ENCODE results near the gene TTC7B.

TTC7B gene, protein sequence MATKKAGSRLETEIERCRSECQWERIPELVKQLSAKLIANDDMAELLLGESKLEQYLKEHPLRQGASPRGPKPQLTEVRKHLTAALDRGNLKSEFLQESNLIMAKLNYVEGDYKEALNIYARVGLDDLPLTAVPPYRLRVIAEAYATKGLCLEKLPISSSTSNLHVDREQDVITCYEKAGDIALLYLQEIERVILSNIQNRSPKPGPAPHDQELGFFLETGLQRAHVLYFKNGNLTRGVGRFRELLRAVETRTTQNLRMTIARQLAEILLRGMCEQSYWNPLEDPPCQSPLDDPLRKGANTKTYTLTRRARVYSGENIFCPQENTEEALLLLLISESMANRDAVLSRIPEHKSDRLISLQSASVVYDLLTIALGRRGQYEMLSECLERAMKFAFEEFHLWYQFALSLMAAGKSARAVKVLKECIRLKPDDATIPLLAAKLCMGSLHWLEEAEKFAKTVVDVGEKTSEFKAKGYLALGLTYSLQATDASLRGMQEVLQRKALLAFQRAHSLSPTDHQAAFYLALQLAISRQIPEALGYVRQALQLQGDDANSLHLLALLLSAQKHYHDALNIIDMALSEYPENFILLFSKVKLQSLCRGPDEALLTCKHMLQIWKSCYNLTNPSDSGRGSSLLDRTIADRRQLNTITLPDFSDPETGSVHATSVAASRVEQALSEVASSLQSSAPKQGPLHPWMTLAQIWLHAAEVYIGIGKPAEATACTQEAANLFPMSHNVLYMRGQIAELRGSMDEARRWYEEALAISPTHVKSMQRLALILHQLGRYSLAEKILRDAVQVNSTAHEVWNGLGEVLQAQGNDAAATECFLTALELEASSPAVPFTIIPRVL

DNA sequence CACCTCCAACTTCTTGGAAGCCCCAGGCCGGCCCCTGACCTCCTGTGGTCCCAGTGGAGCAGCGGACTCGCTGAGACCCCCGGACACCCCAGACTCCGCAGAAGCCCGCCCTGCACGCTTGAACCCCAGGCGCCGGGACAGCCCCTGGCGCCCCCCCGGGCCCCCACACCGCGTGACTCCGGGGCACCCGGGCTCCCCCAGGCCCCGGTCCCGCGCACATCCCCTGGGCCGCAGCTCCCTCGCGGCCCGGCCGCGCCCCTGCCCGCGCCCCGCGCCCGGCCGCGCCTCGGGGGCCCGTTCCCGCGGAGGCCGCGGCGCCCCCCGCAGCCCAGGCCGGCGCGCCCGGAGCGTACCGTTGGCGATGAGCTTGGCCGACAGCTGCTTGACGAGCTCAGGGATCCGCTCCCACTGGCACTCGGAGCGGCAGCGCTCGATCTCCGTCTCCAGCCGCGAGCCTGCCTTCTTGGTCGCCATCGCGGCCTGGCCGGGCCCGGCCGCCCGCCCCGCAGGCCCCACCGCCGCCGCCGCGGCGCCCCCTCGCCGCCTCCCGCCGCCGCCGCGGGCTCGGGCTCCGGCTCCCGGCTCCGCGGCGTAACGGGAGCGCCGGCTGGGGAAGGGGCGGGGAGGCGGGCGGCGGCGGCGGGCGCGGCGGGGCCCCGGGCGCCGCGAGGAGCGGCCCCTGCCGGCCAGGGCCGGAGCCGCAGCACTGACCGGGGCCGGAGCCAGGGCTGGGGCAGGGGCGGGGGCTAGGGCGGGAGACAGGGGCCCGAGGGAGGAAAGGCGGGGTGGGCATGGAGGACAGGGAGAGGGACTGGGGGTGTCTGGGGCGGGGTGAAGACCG, at the start of gene TTC7B:
Gene TTC7B (minus strand): TSS at position 609 of the 841 bp plus-strand sequence. CDS start 135 bp downstream, at position 474.
- TF ChIP-seq GATA2 (IDR thresholded peaks at IDR 0.05; ENCODE audit: low read depth, low read length), result no peak
- no peak for TF ChIP-seq GATA3 (IDR thresholded peaks at IDR 0.05; ENCODE audit: low read depth, low read length)

- TF ChIP-seq GATA3 (IDR thresholded peaks at IDR 0.05; ENCODE audit: low read depth, low read length) (no peak), GATA2 (IDR thresholded peaks at IDR 0.05; ENCODE audit: low read depth, low read length) (no peak)
Observed at GRCh38 chr14:90864741-90865140, 48.5 kb upstream of the TTC7B start.

DNA sequence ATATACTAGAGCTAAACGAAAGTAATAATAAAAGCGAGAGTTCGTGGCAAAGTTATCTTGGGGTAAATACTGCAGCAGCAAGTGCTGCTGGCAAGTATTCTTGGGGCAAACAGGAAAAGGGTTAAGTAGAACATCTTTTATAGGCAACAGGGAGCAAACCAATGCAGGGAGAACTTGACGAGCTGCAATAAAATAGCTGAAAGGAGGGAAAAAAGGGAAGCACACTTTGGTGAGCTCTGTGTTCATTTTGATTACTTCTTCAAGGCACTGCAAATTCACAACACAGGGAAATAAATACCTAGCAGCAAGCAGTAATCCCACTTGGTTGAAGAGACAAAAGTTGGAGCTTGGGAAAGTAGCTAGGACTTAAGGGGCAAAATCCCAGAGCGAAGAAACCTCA, 42.3 kb upstream of the TTC7B start:
- TF ChIP-seq GATA2 (IDR thresholded peaks at IDR 0.05; ENCODE audit: low read depth, low read length), result no peak
- no peak for TF ChIP-seq GATA3 (IDR thresholded peaks at IDR 0.05; ENCODE audit: low read depth, low read length)

DNA sequence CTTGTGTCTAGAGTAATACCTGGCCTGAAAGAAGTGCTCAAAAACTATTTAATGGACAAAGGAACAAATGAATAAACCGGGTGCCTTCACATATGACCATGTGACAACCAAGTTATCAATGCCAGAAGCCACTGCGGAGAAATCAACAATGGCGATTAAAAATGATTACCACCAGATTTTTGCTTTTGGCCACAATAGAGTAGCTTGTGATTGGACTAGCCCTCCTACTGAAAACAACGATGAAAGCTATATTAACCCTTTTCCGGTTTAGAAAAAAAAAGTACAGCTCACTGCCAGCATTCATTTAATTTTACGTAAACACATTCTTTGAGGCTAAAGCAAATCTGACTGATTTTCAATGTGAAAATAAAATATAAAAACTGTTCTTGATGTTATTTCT, 41.6 kb upstream of the TTC7B start:
- TF ChIP-seq GATA3 (IDR thresholded peaks at IDR 0.05; ENCODE audit: low read depth, low read length), result no peak
- no peak for TF ChIP-seq GATA2 (IDR thresholded peaks at IDR 0.05; ENCODE audit: low read depth, low read length)

- TF ChIP-seq GATA2 (IDR thresholded peaks at IDR 0.05; ENCODE audit: low read depth, low read length) (no peak), GATA3 (IDR thresholded peaks at IDR 0.05; ENCODE audit: low read depth, low read length) (no peak)
Observed at GRCh38 chr14:90853116-90853515, 36.9 kb upstream of the TTC7B start.

DNA sequence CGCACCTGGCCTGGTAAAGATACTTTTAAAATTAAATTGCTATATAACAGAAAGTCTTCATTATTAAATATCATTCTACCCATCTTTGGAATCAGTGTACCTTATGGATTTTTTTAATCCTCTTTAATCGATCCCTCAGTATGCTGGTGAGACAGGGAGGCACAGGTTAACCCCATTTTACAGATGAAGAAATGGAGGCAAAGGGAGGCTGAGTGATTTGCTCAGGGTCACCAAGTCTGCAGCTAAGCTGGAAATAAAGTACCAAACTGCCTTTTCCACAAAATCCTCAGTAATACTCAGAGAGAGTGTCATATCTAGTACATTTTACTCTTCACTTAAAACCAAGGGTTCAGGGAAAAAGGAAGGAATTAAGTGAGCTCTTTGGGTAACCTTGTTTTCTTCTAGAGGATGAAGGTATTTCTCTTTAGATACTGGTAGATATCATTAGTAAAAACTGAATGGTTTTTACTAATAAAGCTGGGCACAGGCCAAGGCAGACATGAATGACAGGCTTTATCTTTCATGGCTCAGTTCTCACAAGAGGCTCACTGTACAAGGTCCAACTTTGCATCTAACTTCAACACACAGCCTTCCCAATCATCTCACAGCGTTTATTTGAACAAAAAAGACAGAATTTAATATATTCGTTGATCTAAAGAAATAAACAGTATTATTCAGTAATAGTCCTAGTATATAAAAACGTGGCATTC, 35.3 kb upstream of the TTC7B start:
- no peak for TF ChIP-seq GATA3 (IDR thresholded peaks at IDR 0.05; ENCODE audit: low read depth, low read length)
- TF ChIP-seq GATA2 (IDR thresholded peaks at IDR 0.05; ENCODE audit: low read depth, low read length), result no peak

DNA sequence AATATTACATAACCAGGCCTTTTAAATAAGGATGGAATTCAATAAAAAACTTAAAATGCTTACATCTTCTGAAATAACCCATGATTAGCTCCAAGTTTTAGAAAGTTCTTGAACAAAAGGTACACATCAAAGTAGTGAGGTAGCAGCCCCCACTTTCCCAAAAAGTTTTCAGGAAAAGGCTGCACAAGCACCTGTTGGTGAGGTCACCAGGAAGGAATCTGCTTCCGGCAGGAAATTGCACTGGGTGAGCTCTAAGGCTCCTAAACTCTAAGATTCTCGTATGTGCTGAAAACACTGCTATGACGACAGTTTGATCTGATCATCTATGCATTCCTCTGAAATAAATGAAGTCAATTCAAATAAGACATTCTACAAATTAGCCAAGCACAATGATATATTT, 34.3 kb upstream of the TTC7B start:
- TF ChIP-seq GATA2 (IDR thresholded peaks at IDR 0.05; ENCODE audit: low read depth, low read length), result no peak
- no peak for TF ChIP-seq GATA3 (IDR thresholded peaks at IDR 0.05; ENCODE audit: low read depth, low read length)

DNA sequence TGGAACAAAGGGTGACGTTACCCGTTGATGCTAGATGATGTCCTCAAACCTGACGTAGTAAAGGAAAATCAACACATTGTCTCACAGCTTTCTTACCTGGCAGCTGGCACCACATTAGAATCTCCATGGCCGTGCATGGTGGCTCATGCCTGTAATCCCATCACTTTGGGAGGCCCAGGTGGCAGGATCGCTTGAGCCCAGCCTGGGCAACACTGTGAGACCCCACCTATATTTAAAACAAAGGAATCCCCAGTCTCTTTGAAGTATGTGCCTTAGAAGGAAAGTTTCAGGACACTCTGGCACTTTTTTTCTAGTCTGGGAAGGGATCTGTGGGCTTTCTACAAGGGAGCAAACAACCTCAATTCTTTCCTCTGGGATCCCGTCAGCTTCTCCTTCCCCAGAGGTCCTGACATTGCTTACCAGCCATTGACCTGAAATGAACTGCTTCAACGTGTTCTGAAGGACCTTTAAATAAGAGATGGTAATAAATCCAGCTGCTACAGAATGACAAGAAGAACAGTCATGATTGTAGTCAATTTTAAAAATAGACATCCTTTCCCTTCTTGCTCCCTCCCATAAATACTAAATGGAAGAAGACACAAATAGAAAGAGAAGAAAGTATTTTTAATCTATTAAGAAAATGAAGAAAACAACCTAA, 33.7 kb upstream of the TTC7B start:
- TF ChIP-seq GATA3 (IDR thresholded peaks at IDR 0.05; ENCODE audit: low read depth, low read length) (no peak), GATA2 (IDR thresholded peaks at IDR 0.05; ENCODE audit: low read depth, low read length) (no peak)

DNA sequence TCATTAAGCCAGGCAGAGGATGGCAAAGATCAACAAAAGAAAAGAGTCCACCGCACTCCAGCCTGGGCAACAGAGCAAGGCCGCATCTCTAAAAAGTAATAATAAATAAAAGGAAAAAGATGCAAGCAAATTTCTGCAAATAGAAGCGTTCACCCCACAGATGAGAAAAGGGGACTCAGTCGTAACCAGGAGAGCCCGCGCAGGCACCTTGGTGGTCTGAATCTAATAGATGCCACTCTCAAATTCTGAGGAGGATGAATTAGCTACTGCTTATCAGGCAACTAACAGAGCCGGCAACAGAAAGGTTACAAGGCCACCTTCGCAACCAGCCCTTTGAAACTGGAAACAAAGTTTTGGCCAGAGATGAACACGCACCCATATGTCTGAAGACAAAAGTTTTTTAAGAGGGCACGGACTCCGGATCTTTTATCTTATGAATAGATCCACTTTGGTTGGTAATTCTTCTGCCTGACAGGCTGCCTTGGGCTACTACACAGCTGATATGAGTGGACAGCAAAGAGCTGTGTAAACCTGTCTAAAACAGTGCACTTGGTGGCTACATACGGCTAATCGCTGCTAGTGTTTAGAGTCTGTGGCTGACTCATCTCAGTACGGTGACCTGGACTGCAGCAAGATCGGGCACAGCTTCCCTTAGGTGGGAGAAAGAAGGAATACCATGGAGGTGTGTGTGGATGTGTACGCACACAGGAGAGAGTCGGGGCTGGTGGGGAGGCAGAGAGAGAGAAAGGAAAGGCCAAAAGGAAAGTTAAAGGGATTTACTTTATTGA, 32.9 kb upstream of the TTC7B start:
- TF ChIP-seq GATA3 (IDR thresholded peaks at IDR 0.05; ENCODE audit: low read depth, low read length) (no peak), GATA2 (IDR thresholded peaks at IDR 0.05; ENCODE audit: low read depth, low read length) (no peak)

GRCh38 chr14:90846511-90846910, 30.3 kb upstream of the TTC7B start:
- TF ChIP-seq GATA3 (IDR thresholded peaks at IDR 0.05; ENCODE audit: low read depth, low read length) (no peak), GATA2 (IDR thresholded peaks at IDR 0.05; ENCODE audit: low read depth, low read length) (no peak)

DNA sequence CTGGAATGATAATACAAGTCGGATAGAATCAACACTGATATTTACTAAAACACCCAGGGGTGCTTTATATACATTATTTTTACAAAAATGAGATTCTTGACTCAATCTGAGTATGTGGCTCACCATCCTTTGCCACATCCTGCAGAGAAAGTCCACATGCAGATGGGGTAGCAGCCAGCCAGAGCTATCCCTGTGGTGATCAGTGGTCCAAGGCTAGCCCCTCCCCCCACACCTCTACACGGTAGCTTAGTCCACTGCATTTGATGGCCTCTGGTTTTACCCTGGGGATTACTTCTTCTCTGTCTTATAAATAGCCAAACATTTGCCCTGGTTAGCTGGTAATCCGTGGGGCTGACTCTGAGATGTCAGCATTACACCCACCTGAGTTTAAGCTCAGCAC, 28.1 kb upstream of the TTC7B start:
- no peak for TF ChIP-seq GATA3 (IDR thresholded peaks at IDR 0.05; ENCODE audit: low read depth, low read length)
- no peak for TF ChIP-seq GATA2 (IDR thresholded peaks at IDR 0.05; ENCODE audit: low read depth, low read length)

DNA sequence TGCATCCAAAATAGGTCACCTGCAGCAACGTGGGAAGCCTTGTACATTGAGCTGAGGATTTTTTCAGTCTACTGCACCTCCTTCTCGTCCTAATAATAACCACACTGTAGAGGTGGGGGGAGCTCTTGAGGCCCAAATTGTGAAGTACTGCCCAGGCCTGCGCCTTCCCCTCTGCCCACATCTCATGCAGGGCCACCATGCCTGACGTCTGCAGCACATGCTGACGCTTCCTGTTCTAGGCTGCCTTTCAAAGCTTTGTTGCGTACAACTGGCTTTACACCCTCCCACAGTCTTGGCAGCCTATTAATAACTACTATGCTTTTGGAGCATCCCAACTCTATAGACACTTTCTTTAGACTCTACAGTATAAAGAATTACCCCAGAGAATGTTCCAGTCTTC, 26.5 kb upstream of the TTC7B start:
- no peak for TF ChIP-seq GATA2 (IDR thresholded peaks at IDR 0.05; ENCODE audit: low read depth, low read length)
- TF ChIP-seq GATA3 (IDR thresholded peaks at IDR 0.05; ENCODE audit: low read depth, low read length), result no peak
